Upper lobe of left lung (tissue), 4 donors: ENCODE measurements around the gene ARID3B.
"Not testable (repeated sequence)": the region's sequence is repeated elsewhere in the genome, so short reads cannot be mapped to it uniquely, and the experiment has no call there.

Experiments used
- EP300 ChIP-seq, 4 donors: sonication (generic); formaldehyde crosslinking; IDR thresholded peaks; one replicate each; pipeline ENCODE4 v1.5.1; 2017; ENCODE audit warnings: antibody characterized with exemption in 4 of 4, control low read depth in 2 of 4
- POLR2A ChIP-seq, 4 donors: fragments of 450-650 bp; IDR thresholded peaks; one replicate each; pipeline ENCODE4 v1.5.1; 2016 to 2017; ENCODE audit warnings: antibody characterized with exemption in 4 of 4, mild to moderate bottlenecking in 2 of 4
- TF ChIP-seq, protein P1 (sequence below), 6 experiments: fragments of 450-650 bp in 4 of 6; fragments of 200-600 bp in 2 of 6; sonication (generic) in 2 of 6; IDR thresholded peaks; one replicate each; pipeline ENCODE4 v1.5.1; 2016 to 2019; ENCODE audit warnings: antibody characterized with exemption in 6 of 6

DNA sequence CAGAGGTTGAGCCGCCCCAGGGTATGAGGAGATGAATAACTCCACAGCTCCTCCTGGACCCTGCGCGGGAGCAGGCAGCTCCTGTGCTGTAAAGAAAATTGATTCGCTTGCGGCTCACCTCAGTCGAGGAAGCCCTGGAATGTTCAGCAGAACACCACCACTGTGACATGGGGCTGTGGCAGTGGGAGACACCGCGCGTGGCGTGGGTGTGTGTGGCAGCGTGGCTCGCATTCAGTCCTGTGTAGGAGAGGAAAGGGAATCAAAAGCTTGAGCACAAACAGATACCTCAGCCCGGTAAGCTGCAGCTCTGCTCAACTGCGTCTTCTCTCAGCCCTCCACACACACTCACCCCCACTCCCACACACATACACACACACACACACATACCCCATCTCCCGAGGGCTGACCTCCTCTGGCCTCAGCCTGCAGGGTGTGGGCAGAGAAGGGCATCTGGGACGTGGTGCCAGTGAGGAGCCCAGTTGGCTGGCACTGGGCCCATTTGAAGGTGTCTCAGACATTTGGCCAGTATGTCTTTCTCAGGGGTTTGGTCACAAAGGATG, 56.2 kb downstream of the ARID3B start:
- TF ChIP-seq, protein P1, sequence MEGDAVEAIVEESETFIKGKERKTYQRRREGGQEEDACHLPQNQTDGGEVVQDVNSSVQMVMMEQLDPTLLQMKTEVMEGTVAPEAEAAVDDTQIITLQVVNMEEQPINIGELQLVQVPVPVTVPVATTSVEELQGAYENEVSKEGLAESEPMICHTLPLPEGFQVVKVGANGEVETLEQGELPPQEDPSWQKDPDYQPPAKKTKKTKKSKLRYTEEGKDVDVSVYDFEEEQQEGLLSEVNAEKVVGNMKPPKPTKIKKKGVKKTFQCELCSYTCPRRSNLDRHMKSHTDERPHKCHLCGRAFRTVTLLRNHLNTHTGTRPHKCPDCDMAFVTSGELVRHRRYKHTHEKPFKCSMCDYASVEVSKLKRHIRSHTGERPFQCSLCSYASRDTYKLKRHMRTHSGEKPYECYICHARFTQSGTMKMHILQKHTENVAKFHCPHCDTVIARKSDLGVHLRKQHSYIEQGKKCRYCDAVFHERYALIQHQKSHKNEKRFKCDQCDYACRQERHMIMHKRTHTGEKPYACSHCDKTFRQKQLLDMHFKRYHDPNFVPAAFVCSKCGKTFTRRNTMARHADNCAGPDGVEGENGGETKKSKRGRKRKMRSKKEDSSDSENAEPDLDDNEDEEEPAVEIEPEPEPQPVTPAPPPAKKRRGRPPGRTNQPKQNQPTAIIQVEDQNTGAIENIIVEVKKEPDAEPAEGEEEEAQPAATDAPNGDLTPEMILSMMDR (IDR thresholded peaks at IDR 0.05): not testable (repeated sequence)
- TF ChIP-seq EP300, POLR2A (IDR thresholded peaks at IDR 0.05): not testable (repeated sequence)
